Activated T-cell treated with anti-CD3 and anti-CD28 coated beads, Interleukin-2, amount 50 U/mL, for 4 hours (primary cell): ENCODE results near the gene MAST2. TPM values are rescaled to one million over a fixed set of nuclear protein-coding genes. Genes with fewer than 3 reads are reported as not detected.
A peak's percentile ranks its signal among the peaks of the same experiment; 100 is the strongest.
"Not testable (repeated sequence)": the region's sequence is repeated elsewhere in the genome, so short reads cannot be mapped to it uniquely, and the experiment has no call there.

Source experiments
- ATAC-seq, 2 donors: fragments of 200-7000 bp; cut with Tn5 transposase; one replicate each; pipeline ENCODE4 v1.10.0; 2021
- DNase-seq: peaks from one replicate; pipeline ENCODE4 v3.0.0-alpha.2; 2020
- H3K27me3 Mint-ChIP-seq: one replicate; pipeline ENCODE4 v1.8.0; 2021; ENCODE audit warnings: low read depth, mixed read lengths
- H3K36me3 Mint-ChIP-seq: one replicate; pipeline ENCODE4 v1.8.0; 2022; ENCODE audit warnings: mixed read lengths; ENCODE audit not compliant: insufficient read depth
- H3K4me1 Mint-ChIP-seq: one replicate; pipeline ENCODE4 v1.8.0; 2021; ENCODE audit warnings: low read depth, mixed read lengths
- H3K4me3 Mint-ChIP-seq: one replicate; pipeline ENCODE4 v1.8.0; 2021; ENCODE audit warnings: mild to moderate bottlenecking, moderate library complexity, mixed read lengths
- H3K9me3 Mint-ChIP-seq: one replicate; pipeline ENCODE4 v1.8.0; 2021; ENCODE audit warnings: mixed read lengths
- total RNA-seq, 3 donors: library from RNA; stranded (reverse); gene quantifications; one replicate each; pipeline ENCODE4 v1.2.1, GENCODE V29; 2021

The MAST2 gene
- total RNA-seq, 3 donors from 2014 or later = 15.7 to 19.3 (median 17.6) TPM

DNA sequence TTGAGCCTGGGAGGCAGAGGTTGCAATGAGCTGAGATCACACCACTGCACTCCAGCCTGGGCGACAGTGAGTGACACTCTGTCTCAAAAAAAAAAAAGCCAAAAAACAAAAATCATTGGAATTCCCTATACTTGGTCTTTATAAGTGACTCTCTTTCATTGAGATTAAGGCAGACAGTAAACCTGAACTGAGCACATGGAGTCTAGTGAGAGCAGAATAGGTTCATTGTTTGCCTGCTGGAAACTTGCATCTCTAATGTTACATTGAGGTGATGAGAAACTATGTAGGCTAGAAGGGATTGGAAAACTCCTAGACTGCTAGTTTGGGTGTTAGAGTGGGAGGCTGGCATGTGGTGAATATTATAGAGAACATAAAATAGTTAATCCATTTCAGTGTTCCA is 25.4 kb downstream of the MAST2 start:
- Mint-ChIP-seq H3K9me3 (no peaks in the 10 kb centered on the region), H3K4me3 (no peak overlapping the region), H3K36me3 (peaks cover 24% of the 10 kb centered on the region), H3K27me3 (no peaks in the 10 kb centered on the region), H3K4me1 (no peaks in the 10 kb centered on the region)
- DNase-seq (no peak), ATAC-seq (no peak)

DNA sequence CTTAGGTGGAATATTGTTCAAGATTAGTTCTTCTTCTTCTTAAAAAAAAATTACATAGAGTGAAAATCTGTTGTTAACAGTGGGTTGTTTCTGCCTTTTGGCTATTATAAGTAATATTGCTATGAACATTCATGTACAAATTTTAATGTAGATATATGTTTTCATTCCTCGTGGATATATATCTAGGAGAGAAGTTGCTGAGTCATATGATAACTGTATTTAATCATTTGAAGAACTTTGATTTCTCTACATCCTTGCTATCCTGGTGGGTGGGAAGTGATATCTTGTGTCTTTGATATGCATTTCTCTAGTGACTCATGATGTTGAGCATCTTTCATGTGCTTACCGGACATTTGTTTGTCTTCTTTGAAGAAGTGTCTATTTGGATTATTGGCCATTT is 29.9 kb downstream of the MAST2 start:
- DNase-seq (no peak), ATAC-seq (no peak)
- no peaks in the 10 kb centered on the region for H3K4me1 Mint-ChIP-seq
- no peaks in the 10 kb centered on the region for H3K27me3 Mint-ChIP-seq
- no peak overlapping the region for H3K4me3 Mint-ChIP-seq
- H3K9me3 Mint-ChIP-seq = no peaks in the 10 kb centered on the region
- H3K36me3 Mint-ChIP-seq = peaks cover 15% of the 10 kb centered on the region

DNA sequence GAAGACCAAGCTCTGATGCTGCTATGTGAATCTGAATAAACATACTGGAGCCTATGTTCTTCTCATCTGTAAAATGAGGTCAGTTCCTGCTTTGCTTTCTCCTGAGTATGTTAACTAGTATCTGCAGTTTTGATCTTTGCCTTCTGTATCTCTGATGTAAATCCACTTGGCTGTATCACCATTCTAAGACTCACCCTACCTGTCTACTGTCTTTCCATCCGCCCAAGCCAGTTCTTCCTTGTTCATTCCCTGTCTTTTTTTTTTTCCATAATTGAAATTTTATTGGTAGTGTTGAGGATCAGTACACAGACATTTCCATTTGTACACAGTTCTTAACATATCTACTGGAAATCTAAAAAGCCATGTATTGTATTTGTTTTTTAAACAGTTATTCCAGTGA is 31.3 kb downstream of the MAST2 start:
- ATAC-seq = no peak
- H3K36me3 Mint-ChIP-seq = peaks cover 16% of the 10 kb centered on the region
- no peak for DNase-seq
- H3K27me3 Mint-ChIP-seq = no peaks in the 10 kb centered on the region
- H3K4me1 Mint-ChIP-seq = no peaks in the 10 kb centered on the region
- H3K9me3 Mint-ChIP-seq = no peaks in the 10 kb centered on the region
- no peak overlapping the region for H3K4me3 Mint-ChIP-seq

DNA sequence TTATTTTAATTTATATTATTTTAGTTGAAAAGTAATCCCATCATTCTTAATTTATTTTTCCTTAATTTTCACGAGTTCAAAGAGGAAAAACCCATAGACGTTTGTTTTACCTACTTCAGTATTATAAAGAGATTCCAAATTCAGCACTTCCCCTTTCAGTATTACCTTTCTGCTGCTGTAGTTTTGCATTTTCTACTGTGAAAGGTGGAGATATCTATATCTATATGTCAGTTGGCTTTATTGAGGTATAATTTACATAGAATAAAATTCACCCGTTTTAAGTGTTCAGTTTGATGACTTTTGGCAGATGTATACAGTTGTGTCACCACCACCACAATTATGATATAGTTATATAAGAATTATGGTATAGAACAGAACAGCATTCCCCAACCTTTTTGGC is 33.0 kb downstream of the MAST2 start:
- ATAC-seq = no peak
- peaks cover 13% of the 10 kb centered on the region for H3K36me3 Mint-ChIP-seq
- H3K27me3 Mint-ChIP-seq = no peaks in the 10 kb centered on the region
- no peaks in the 10 kb centered on the region for H3K9me3 Mint-ChIP-seq
- DNase-seq = no peak
- H3K4me3 Mint-ChIP-seq = no peak overlapping the region
- H3K4me1 Mint-ChIP-seq = no peaks in the 10 kb centered on the region

DNA sequence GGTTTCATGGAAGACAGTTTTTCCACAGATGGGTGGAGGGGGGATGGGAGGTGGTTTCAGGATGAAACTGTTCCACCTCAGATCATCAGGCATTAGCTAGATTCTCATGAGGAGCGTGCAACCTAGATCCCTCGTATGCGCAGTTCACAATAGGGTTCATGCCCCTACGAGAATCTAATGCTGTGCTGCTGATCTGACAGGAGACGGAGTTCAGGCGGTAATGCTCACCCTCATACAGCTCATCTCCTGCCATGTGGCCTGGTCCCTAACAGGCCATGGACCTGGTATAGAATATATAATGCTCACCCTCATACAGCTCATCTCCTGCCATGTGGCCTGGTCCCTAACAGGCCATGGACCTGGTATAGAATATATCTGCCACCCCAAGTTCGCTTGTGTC is 33.4 kb downstream of the MAST2 start:
- not testable (repeated sequence) for DNase-seq, H3K4me1 Mint-ChIP-seq, H3K9me3 Mint-ChIP-seq, H3K27me3 Mint-ChIP-seq, ATAC-seq, H3K4me3 Mint-ChIP-seq
- peaks cover 13% of the 10 kb centered on the region for H3K36me3 Mint-ChIP-seq

DNA sequence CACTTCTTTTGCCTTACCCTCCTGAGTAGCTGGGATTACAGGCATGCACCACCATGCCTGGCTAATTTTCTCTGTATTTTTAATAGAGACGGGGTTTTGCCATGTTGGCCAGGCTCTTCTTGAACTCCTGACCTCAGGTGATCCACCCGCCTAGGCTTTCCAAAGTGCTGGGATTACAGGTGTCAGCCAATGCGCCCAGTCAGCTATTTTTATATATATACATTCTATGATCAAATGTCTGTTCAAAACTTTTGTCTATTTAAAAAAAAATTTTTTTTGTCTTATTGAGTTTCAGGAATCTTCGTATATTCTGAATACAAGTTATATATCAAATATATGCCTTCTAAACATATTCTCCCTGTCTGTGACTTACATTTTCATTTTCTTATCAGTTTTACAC is 34.9 kb downstream of the MAST2 start:
- not testable (repeated sequence) for ATAC-seq, H3K27me3 Mint-ChIP-seq

DNA sequence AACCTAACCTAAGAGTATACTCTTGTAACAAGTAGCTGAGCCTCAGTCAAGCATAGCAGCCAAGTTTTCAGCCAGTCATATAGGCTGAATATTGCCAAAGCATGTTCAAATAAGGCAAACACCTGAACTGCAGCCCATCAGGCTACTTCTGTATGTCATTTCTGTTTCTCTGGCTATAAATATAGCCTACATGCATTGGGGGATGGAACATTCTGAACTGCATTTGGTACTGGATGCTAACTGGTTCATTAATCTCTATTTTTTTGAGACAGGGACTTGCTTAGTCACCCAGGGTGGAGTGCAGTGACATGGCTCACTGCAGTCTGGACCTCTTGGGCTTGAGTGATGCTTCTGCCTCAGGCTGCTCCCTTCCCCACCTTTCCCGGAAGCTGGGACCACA is 37.3 kb downstream of the MAST2 start:
- DNase-seq (no peak), ATAC-seq (no peak)
- no peak overlapping the region for H3K4me3 Mint-ChIP-seq
- no peaks in the 10 kb centered on the region for H3K27me3 Mint-ChIP-seq
- H3K4me1 Mint-ChIP-seq = peaks cover 5% of the 10 kb centered on the region
- peaks cover 2% of the 10 kb centered on the region for H3K36me3 Mint-ChIP-seq
- H3K9me3 Mint-ChIP-seq = no peaks in the 10 kb centered on the region

More for the DNA sequence above, 34.9 kb downstream of the MAST2 start:
- not testable (repeated sequence) for H3K36me3 Mint-ChIP-seq, DNase-seq, H3K4me1 Mint-ChIP-seq, H3K4me3 Mint-ChIP-seq, H3K9me3 Mint-ChIP-seq

DNA sequence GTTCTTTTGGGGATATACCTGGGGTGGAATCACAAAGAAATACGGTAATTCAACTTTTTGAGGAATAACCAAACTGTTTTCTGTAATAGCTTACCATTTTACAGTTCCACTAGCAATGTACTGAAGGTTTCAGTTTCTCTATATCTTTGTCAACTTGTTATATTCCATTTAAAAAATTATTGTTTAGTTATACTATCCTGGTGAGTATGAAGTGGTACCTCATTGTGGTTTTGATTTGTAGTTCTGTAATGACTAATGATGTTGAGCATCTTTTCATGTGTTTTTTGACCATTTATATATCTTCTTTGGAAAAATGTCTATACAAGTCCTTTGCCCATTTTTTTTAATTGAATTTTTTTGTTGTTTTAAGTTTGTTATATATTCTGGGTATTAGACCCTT is 39.4 kb downstream of the MAST2 start:
- H3K4me3 Mint-ChIP-seq = no peak overlapping the region
- H3K9me3 Mint-ChIP-seq = no peaks in the 10 kb centered on the region
- H3K36me3 Mint-ChIP-seq = peaks cover 2% of the 10 kb centered on the region
- DNase-seq = no peak
- peaks cover 5% of the 10 kb centered on the region for H3K4me1 Mint-ChIP-seq
- ATAC-seq = peak; percentile 43 to 54
- no peaks in the 10 kb centered on the region for H3K27me3 Mint-ChIP-seq

DNA sequence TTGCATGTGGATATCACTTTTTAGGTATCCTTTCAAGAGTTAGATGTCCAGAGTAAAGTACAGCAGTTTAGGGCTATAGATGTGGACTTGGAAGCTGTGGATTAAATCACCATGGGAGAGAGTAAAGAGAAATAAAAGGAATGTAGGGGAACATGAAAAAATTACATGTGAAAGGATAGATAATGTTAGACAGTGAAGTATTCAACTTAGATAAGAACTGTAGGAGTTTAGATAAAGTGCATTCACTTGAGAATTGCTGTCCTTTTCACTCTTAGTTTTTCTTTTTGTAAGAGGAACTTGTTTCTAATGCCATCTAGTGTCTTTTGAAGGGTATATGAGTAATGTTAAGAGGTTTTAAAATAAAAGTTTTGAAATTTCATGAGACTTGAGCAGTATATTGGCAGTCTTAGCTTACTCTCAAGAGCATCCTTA is 40.1 kb downstream of the MAST2 start:
- Mint-ChIP-seq H3K9me3 (no peaks in the 10 kb centered on the region), H3K4me1 (peaks cover 5% of the 10 kb centered on the region), H3K4me3 (no peak overlapping the region), H3K36me3 (peaks cover 2% of the 10 kb centered on the region), H3K27me3 (no peaks in the 10 kb centered on the region)
- no peak for DNase-seq
- ATAC-seq = no peak

DNA sequence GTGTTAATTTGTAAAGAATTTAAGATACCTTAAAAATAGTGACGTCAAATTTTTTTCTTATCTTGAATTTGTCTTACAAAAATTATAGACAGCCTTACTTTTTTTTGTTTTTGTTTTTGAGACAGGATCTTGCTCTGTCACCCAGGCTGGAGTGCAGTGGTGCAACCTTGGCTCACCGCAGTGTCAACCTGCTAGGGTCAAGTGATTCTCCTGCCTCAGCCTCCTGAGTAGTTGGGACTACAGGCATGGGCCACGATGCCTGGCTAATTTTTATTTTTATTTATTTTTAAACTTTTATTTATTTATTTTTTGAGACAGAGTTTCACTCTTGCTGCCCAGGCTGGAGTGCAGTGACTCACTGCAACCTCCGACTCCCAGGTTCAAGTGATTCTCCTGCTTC is 40.6 kb downstream of the MAST2 start:
- ATAC-seq, H3K4me1 Mint-ChIP-seq: not testable (repeated sequence)

DNA sequence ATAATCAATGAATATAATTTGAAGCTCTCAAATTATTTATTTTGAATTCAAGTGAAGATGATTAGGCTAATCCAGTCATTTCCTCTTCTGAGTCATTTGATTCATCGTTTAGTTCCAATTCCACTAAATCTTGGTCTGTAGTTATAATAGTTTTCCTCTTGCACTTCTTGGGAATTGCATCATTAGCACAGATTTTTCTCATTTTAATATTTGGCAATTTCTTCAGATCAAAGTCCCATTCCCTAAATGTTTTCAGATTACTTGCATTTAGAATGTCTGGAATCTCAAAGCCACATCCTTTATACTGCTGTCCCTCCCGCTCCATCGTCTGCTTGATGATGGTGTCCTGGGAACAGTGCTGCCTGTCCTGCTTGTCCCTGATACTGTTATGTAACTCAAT is 43.5 kb downstream of the MAST2 start:
- Mint-ChIP-seq H3K4me3 (no peak overlapping the region), H3K4me1 (peaks cover 5% of the 10 kb centered on the region), H3K27me3 (no peaks in the 10 kb centered on the region), H3K9me3 (peaks cover 20% of the 10 kb centered on the region), H3K36me3 (peaks cover 16% of the 10 kb centered on the region)
- ATAC-seq = no peak
- no peak for DNase-seq

More for the DNA sequence above, 40.6 kb downstream of the MAST2 start:
- H3K27me3 Mint-ChIP-seq, H3K4me3 Mint-ChIP-seq, DNase-seq, H3K36me3 Mint-ChIP-seq, H3K9me3 Mint-ChIP-seq: not testable (repeated sequence)

DNA sequence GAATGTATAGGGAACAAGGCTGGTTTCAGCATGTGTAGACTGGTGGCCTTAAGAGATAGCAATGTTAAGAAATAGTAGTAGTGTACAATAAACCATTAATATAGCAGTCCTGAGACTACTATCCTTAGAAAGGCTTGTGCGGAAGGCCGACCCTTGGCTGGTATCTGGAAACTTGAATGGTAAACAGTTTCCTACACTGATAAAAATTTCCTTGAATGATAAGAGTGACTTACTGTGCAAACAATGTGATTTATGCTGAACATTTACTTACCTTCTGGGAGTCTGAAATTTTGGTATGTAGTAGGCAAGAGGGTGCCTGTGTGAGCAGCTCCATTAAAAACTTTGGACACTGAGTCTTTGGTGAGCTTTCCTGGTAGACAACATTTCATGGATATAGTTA is 44.7 kb downstream of the MAST2 start:
- Mint-ChIP-seq H3K27me3 (no peaks in the 10 kb centered on the region), H3K4me1 (peaks cover 4% of the 10 kb centered on the region), H3K9me3 (peaks cover 20% of the 10 kb centered on the region), H3K36me3 (peaks cover 16% of the 10 kb centered on the region), H3K4me3 (no peak overlapping the region)
- DNase-seq = no peak
- ATAC-seq = no peak

DNA sequence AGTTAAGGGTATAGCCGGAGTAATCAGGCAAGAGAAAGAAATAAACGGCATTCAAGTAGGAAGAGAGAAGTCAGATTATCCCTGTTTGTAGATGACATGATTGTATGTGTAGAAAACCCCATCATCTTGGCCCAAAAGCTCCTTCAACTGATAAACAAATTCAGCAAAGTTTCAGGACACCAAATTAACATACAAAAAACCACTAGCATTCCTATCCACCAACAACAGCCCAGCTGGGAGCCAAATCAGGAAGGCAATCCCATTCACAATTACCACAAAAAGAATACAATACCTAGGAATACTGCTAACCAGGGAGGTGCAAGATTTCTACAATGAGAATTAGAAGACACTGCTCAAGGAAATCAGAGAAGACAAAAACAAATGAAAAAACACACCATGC is 45.3 kb downstream of the MAST2 start:
- DNase-seq (no peak), ATAC-seq (no peak)
- peaks cover 16% of the 10 kb centered on the region for H3K36me3 Mint-ChIP-seq
- H3K9me3 Mint-ChIP-seq = peaks cover 20% of the 10 kb centered on the region
- H3K4me3 Mint-ChIP-seq = no peak overlapping the region
- H3K27me3 Mint-ChIP-seq = no peaks in the 10 kb centered on the region
- no peaks in the 10 kb centered on the region for H3K4me1 Mint-ChIP-seq

DNA sequence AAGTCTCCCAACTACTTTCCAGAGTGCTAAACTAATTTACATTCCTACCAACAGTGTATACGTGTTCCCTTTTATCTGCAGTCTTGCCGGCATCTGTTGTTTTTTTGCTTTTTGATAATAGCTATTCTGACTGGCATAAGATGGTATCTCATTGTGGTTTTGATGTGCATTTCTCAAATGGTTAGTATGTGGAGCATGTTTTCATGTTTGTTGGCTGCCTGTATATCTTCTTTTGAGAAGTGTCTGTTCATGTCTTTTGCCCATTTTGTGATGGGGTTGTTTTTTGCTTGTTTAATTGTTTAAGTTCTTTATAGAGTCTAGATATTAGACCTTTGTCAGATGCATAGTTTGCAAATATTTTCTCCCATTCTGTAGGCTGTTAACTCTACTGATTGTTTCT is 46.6 kb downstream of the MAST2 start:
- DNase-seq = no peak
- ATAC-seq = no peak
- Mint-ChIP-seq H3K4me1 (no peaks in the 10 kb centered on the region), H3K36me3 (peaks cover 16% of the 10 kb centered on the region), H3K9me3 (peaks cover 20% of the 10 kb centered on the region), H3K27me3 (no peaks in the 10 kb centered on the region), H3K4me3 (no peak overlapping the region)

DNA sequence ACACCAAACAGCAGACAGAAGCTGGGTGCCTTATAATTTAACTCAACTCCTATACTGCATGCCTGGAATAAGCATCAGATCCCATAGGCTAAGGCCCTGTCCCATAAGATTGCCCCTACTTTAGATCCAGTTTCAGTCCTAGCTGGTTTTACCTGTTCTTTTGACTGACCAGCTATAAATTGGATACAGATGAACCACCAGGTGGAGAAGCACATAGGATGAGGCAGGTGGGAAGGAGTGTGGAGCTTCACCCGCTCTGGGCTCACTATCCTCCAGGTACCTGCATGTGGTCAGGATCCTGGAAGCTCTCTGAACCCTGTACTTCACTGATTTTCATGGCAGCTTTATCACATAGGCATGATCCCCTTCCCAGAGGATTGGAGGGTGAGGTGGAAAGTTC is 51.3 kb downstream of the MAST2 start:
- DNase-seq (no peak), ATAC-seq (no peak)
- Mint-ChIP-seq H3K27me3 (no peaks in the 10 kb centered on the region), H3K4me3 (no peak overlapping the region), H3K36me3 (peaks cover 8% of the 10 kb centered on the region), H3K4me1 (no peaks in the 10 kb centered on the region), H3K9me3 (peaks cover 14% of the 10 kb centered on the region)

DNA sequence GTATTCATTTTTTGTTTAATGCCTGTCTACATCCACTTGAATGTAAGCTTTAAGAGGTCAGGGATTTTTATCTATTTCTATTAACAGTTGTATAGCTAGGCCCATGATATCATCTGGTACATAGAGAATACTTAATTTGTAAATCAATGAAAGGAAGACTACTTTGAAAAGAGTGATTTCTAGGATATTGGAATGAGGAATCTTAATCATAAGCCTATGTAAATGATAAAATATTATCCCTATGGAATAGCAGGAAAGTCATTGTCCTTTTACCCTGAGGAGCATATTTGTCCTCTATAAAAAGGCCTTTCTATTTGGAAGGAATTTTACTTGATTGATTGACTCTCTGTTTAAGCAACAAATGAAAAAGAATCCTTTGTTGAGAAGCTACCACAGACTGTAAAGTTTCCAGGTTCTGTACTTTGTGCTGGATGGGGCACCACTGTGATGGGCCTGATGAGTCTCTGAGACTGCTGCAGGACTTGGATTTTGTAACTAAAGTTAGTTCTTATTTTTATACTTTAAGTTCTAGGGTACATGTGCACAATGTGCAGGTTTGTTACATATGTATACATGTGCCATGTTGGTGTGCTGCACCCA is 53.8 kb downstream of the MAST2 start:
- no peaks in the 10 kb centered on the region for H3K9me3 Mint-ChIP-seq
- DNase-seq = no peak
- H3K36me3 Mint-ChIP-seq = no peaks in the 10 kb centered on the region
- ATAC-seq = no peak
- peaks cover 7% of the 10 kb centered on the region for H3K4me1 Mint-ChIP-seq
- no peaks in the 10 kb centered on the region for H3K27me3 Mint-ChIP-seq
- no peak overlapping the region for H3K4me3 Mint-ChIP-seq
